ENCODE measurements around the gene CCDC3. TPM values are rescaled to one million over a fixed set of nuclear protein-coding genes. Genes with fewer than 3 reads are reported as not detected.

Gene CCDC3
- total RNA-seq, 1 donor = 0.43 TPM

DNA sequence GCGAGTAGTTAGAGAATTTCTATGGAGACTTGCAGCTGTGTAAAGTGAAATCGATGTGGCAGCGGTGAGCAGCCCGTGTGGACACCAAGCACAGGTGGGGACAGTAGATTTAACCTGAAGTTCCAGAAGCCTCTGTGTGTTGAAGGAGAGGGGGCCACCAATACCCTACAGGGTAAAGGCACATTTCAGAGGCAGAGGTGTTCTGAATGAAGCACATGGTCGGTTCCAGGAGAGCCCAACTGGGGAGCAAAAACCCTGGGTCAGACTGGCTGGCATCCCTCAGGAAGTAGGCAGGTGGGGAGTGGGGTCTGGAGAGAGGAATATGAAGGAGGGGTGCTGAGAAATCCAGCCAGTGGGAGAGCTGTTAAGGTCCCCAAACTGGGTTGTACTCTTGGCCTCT, 76.6 kb downstream of the CCDC3 start:
- no peak overlapping the region for H3K4me3 ChIP-seq (ENCODE audit: low read depth, low read length)
- DNase-seq (ENCODE audit: low read depth) = no peak
- TF ChIP-seq, protein P1, sequence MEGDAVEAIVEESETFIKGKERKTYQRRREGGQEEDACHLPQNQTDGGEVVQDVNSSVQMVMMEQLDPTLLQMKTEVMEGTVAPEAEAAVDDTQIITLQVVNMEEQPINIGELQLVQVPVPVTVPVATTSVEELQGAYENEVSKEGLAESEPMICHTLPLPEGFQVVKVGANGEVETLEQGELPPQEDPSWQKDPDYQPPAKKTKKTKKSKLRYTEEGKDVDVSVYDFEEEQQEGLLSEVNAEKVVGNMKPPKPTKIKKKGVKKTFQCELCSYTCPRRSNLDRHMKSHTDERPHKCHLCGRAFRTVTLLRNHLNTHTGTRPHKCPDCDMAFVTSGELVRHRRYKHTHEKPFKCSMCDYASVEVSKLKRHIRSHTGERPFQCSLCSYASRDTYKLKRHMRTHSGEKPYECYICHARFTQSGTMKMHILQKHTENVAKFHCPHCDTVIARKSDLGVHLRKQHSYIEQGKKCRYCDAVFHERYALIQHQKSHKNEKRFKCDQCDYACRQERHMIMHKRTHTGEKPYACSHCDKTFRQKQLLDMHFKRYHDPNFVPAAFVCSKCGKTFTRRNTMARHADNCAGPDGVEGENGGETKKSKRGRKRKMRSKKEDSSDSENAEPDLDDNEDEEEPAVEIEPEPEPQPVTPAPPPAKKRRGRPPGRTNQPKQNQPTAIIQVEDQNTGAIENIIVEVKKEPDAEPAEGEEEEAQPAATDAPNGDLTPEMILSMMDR (IDR thresholded peaks at IDR 0.05; ENCODE audit: insufficient read depth, low read depth, low read length) = no peak

DNA sequence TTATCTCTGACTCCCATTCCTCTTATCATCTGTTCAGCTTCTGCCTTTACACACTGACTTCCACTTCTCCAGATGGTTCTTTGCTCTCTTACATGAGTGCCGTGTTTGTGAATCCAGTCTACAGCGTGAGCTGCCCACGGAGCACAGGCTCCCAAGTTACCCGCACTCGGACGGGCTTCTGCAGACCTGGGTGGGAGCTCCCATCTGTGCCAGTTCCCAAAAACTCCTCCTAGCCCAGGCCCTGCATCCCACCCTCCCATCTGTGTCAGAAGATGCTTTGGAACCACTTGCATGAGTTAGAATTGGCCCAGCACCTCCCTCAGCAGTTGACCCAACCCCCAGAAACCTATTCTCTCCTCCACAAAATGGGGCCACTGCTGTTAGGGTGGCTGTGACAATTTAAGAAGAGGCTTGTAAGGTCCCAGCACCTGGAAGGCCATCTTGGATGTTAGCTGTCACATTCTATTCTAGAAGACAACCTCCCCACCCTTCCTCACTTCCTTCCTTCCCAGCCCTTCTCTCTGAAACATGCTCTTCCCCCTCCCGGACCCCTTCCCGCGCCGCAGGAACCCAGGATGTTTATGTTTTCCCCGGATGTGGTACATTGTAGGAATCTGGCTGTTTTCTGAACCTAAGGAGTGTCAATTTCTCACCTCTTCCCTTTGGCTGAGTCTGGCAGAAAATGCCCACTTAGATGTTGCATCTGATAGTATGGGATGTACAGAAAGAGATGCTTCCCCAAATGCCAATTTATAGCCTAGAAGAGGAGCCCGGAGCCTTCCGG, 79.2 kb downstream of the CCDC3 start:
- peak; percentile 76 for DNase-seq (ENCODE audit: low read depth)
- TF ChIP-seq, protein P1 (IDR thresholded peaks at IDR 0.05; ENCODE audit: insufficient read depth, low read depth, low read length) = no peak

DNA sequence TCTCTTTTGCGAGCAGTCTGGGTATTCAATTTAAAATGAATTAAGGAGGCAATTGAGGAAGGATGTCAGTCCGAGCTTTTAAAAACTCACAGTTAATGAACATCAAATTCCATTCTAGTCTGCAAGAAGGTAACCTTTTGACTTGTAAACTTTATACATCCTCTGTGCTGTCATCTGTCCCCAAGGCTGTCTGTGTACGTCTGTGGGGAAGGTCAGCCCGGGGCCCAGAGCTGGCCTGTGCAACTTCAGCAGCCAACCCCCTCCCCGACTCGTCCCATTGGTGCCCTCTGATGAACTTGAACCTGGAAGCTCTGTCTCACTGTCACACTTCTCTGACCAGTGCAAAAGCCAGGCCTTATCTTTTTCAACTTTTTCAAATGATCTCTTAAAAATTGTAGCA, 80.3 kb downstream of the CCDC3 start:
- H3K4me3 ChIP-seq (ENCODE audit: low read depth, low read length) = no peak overlapping the region
- TF ChIP-seq, protein P1 (IDR thresholded peaks at IDR 0.05; ENCODE audit: insufficient read depth, low read depth, low read length) = no peak
- DNase-seq (ENCODE audit: low read depth) = no peak

More for the DNA sequence above, 79.2 kb downstream of the CCDC3 start:
- H3K4me3 ChIP-seq (ENCODE audit: low read depth, low read length) = no peak overlapping the region

DNA sequence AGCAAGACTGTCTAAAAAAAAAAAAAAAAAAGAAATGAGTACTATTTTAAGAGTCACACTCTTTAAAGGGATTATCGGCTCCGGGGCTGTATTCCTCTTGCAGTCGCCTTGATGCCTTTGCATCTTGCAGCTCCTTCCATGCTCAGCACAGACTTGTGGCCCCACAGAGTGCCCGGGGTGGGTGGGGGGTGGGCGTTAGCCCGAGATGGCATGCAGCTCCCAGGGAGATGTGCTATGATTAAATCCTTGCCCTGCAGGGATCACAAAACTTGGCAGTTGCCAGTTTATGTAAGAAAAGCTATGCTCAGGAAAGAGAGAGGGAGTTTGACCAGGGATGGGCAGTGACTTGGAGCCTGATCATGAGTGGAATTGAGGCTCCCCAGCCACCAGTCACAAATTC, 81.9 kb downstream of the CCDC3 start:
- DNase-seq (ENCODE audit: low read depth) = no peak
- no peak overlapping the region for H3K4me3 ChIP-seq (ENCODE audit: low read depth, low read length)

DNA sequence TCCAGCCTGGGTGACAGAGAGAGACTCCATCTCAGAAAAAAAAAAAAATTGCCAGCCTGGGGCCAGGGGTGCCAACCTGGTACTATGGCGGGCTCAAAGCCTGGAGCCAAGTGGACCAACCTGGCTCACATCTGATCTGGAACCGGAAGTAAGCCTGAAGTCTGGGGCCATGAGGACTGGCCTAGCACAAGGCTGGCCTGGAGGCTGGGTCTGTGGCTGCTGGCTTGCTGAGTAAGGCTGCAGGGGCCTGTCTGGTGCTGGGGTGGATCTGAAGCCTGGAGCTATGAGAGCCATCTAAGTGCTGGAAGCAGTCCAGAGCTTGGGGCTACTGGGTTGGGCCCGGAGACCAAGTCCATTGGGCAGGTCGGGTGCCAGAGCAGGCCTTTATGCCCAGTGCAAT, 84.9 kb downstream of the CCDC3 start:
- DNase-seq (ENCODE audit: low read depth) = no peak
- TF ChIP-seq, protein P1 (IDR thresholded peaks at IDR 0.05; ENCODE audit: insufficient read depth, low read depth, low read length) = no peak
- no peak overlapping the region for H3K4me3 ChIP-seq (ENCODE audit: low read depth, low read length)

More for the DNA sequence above, 81.9 kb downstream of the CCDC3 start:
- TF ChIP-seq, protein P1 (IDR thresholded peaks at IDR 0.05; ENCODE audit: insufficient read depth, low read depth, low read length) = no peak

DNA sequence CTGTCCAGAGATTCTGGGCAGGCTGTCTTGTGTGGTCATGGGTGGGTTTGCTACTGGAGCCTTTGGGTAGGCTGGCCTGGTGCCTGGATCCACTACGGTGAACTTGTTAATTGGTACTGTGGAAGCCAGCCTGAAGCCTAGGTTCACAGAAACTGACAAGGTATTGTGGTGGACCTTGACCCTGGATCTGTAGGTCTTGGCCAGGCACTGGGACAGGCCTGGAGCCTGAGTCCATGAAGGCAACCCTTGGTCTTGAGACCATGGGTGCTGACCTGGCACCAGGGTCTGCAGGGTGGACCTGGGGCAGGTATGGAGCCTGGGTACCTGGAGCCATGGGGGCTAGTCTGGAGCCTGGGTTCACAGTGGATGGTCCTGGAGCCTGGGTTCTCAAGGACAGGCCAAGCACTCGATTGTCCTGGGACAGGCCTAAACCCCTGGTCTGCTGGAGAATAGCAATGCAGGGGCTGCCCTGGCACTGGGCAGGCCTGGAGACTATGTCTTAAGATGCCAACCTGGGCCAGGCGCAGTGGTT, 85.8 kb downstream of the CCDC3 start:
- no peak overlapping the region for H3K4me3 ChIP-seq (ENCODE audit: low read depth, low read length)
- no peak for DNase-seq (ENCODE audit: low read depth)
- TF ChIP-seq, protein P1 (IDR thresholded peaks at IDR 0.05; ENCODE audit: insufficient read depth, low read depth, low read length) = no peak
